IMR-90 (cell line): Measurements from ENCODE around the gene KIF6.

Experiments used
- BHLHE40 ChIP-seq: fragments of 150-350 bp; IDR thresholded peaks from 2 replicates; pipeline ENCODE4 v1.6.1; 2016; ENCODE audit warnings: mild to moderate bottlenecking, low read depth, low read length
- CEBPB ChIP-seq: IDR thresholded peaks from 2 replicates; pipeline ENCODE4 v1.6.1; 2012; ENCODE audit warnings: low read depth, low read length, improper control_type of control experiment
- FOS ChIP-seq: fragments of 150-350 bp; IDR thresholded peaks from 2 replicates; pipeline ENCODE4 v1.6.1; 2016; ENCODE audit warnings: low read depth, low read length
- MAFK ChIP-seq: IDR thresholded peaks from 2 replicates; pipeline ENCODE4 v1.6.1; 2012; ENCODE audit warnings: low read depth, low read length, improper control_type of control experiment
- MAZ ChIP-seq: IDR thresholded peaks from 2 replicates; pipeline ENCODE4 v1.6.1; 2012; ENCODE audit warnings: low read depth, mild to moderate bottlenecking, low read length, improper control_type of control experiment, moderate library complexity, borderline replicate concordance
- MXI1 ChIP-seq: IDR thresholded peaks from 2 replicates; pipeline ENCODE4 v1.6.1; 2012; ENCODE audit warnings: low read depth, mild to moderate bottlenecking, low read length, moderate library complexity, borderline replicate concordance
- NFE2L2 ChIP-seq: fragments of 150-350 bp; IDR thresholded peaks from 2 replicates; pipeline ENCODE4 v1.6.1; 2016; ENCODE audit warnings: low read depth, mild to moderate bottlenecking, low read length
- POLR2A ChIP-seq: IDR thresholded peaks from 2 replicates; pipeline ENCODE4 v1.6.1; 2012; ENCODE audit warnings: mild to moderate bottlenecking, low read depth, low read length
- RAD21 ChIP-seq: IDR thresholded peaks from 2 replicates; pipeline ENCODE4 v1.6.1; 2012; ENCODE audit warnings: low read length, improper control_type of control experiment
- RCOR1 ChIP-seq: IDR thresholded peaks from 2 replicates; pipeline ENCODE4 v1.6.1; 2012; ENCODE audit warnings: mild to moderate bottlenecking, low read length, improper control_type of control experiment; ENCODE audit not compliant: insufficient replicate concordance
- RFX5 ChIP-seq: IDR thresholded peaks from 2 replicates; pipeline ENCODE4 v1.8.0; 2012; ENCODE audit warnings: low read depth, mild to moderate bottlenecking, low read length, moderate library complexity
- SMC3 ChIP-seq: fragments of 150-350 bp; IDR thresholded peaks from 2 replicates; pipeline ENCODE4 v1.6.1; 2016; ENCODE audit warnings: low read depth, mild to moderate bottlenecking, antibody characterized with exemption, low read length, moderate library complexity
- TF ChIP-seq, protein P1 (sequence below): conservative IDR thresholded peaks from 2 replicates; pipeline ENCODE4 v1.5.1; 2012; ENCODE audit warnings: mild to moderate bottlenecking, low read depth, low read length, improper control_type of control experiment
- TF ChIP-seq, protein P2 (sequence below): fragments of 150-350 bp; IDR thresholded peaks from 2 replicates; pipeline ENCODE4 v1.6.1; 2016; ENCODE audit warnings: low read depth, mild to moderate bottlenecking, low read length, moderate library complexity, borderline replicate concordance

DNA sequence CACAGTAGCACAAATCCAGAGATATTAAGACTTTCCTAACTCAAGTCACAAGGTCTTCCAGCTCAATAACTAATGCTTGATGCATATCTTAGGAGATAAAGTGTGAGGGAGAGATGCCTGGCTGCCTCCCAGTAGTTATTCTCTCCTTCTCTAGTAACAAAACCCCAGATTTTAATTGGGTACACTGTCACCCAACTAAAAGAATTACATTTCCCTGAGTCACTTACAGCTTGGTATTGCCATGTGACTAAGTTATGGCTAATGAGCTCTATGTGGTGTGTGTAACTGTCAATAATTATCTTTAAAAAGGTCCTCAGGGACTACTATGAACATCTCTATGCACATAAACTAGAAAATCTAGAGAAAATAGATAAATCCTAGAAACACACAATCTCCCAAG is 32.0 kb downstream of the KIF6 start:
- TF ChIP-seq, protein P1, sequence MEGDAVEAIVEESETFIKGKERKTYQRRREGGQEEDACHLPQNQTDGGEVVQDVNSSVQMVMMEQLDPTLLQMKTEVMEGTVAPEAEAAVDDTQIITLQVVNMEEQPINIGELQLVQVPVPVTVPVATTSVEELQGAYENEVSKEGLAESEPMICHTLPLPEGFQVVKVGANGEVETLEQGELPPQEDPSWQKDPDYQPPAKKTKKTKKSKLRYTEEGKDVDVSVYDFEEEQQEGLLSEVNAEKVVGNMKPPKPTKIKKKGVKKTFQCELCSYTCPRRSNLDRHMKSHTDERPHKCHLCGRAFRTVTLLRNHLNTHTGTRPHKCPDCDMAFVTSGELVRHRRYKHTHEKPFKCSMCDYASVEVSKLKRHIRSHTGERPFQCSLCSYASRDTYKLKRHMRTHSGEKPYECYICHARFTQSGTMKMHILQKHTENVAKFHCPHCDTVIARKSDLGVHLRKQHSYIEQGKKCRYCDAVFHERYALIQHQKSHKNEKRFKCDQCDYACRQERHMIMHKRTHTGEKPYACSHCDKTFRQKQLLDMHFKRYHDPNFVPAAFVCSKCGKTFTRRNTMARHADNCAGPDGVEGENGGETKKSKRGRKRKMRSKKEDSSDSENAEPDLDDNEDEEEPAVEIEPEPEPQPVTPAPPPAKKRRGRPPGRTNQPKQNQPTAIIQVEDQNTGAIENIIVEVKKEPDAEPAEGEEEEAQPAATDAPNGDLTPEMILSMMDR: no peak
- TF ChIP-seq POLR2A (no peak), MXI1 (no peak), MAZ (no peak), NFE2L2 (no peak), RAD21 (no peak), SMC3 (no peak), CEBPB (no peak), RFX5 (no peak), RCOR1 (no peak), BHLHE40 (no peak), MAFK (no peak), FOS (no peak)
- TF ChIP-seq, protein P2, sequence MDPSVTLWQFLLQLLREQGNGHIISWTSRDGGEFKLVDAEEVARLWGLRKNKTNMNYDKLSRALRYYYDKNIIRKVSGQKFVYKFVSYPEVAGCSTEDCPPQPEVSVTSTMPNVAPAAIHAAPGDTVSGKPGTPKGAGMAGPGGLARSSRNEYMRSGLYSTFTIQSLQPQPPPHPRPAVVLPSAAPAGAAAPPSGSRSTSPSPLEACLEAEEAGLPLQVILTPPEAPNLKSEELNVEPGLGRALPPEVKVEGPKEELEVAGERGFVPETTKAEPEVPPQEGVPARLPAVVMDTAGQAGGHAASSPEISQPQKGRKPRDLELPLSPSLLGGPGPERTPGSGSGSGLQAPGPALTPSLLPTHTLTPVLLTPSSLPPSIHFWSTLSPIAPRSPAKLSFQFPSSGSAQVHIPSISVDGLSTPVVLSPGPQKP: no peak
